ENCODE results near the gene AFF3.

Gene AFF3

GRCh38 chr2:99572373-99573164 lies 569.8 kb downstream of the AFF3 start:
- H3K36me3 ChIP-seq (ENCODE audit: control insufficient read depth in 2 of 2, insufficient read depth in 2 of 2, low read length in 2 of 2) = peaks cover 0 to 2% of the 10 kb centered on the region in 2 donors
- no peaks in the 10 kb centered on the region for H3K27me3 ChIP-seq (ENCODE audit: control insufficient read depth in 1 of 2, insufficient read depth in 2 of 2, low read length in 2 of 2)
- H3K27ac ChIP-seq (ENCODE audit: low read length) = no peak overlapping the region
- H3K9ac ChIP-seq (ENCODE audit: low read length in 2 of 2) = no peak overlapping the region
- no peaks in the 10 kb centered on the region for H3K9me3 ChIP-seq (ENCODE audit: control insufficient read depth in 2 of 2, low read length in 2 of 2)
- H3K4me3 ChIP-seq (ENCODE audit: low read length in 2 of 2) = no peak overlapping the region
- H3K4me1 ChIP-seq (ENCODE audit: control insufficient read depth, insufficient read depth, low read length) = no peaks in the 10 kb centered on the region

GRCh38 chr2:99571954-99572353 lies 570.4 kb downstream of the AFF3 start:
- Histone ChIP-seq H3K9ac (ENCODE audit: low read length in 2 of 2) (no peak overlapping the region), H3K36me3 (ENCODE audit: control insufficient read depth in 2 of 2, insufficient read depth in 2 of 2, low read length in 2 of 2) (peaks cover 0 to 2% of the 10 kb centered on the region in 2 donors), H3K9me3 (ENCODE audit: control insufficient read depth in 2 of 2, low read length in 2 of 2) (no peaks in the 10 kb centered on the region), H3K27ac (ENCODE audit: low read length) (no peak overlapping the region), H3K27me3 (ENCODE audit: control insufficient read depth in 1 of 2, insufficient read depth in 2 of 2, low read length in 2 of 2) (no peaks in the 10 kb centered on the region), H3K4me1 (ENCODE audit: control insufficient read depth, insufficient read depth, low read length) (no peaks in the 10 kb centered on the region), H3K4me3 (ENCODE audit: low read length in 2 of 2) (no peak overlapping the region)

- Histone ChIP-seq H3K9ac (ENCODE audit: low read length in 2 of 2) (no peak overlapping the region), H3K4me1 (ENCODE audit: control insufficient read depth, insufficient read depth, low read length) (no peaks in the 10 kb centered on the region), H3K27ac (ENCODE audit: low read length) (no peak overlapping the region), H3K9me3 (ENCODE audit: control insufficient read depth in 2 of 2, low read length in 2 of 2) (no peaks in the 10 kb centered on the region), H3K27me3 (ENCODE audit: control insufficient read depth in 1 of 2, insufficient read depth in 2 of 2, low read length in 2 of 2) (no peaks in the 10 kb centered on the region), H3K4me3 (ENCODE audit: low read length in 2 of 2) (no peak overlapping the region), H3K36me3 (ENCODE audit: control insufficient read depth in 2 of 2, insufficient read depth in 2 of 2, low read length in 2 of 2) (peaks cover 0 to 2% of the 10 kb centered on the region in 2 donors)
Measured at GRCh38 chr2:99571533-99571932, 570.9 kb downstream of the AFF3 start.

- H3K36me3 ChIP-seq (ENCODE audit: control insufficient read depth in 2 of 2, insufficient read depth in 2 of 2, low read length in 2 of 2) = peaks cover 0 to 2% of the 10 kb centered on the region in 2 donors
- no peaks in the 10 kb centered on the region for H3K9me3 ChIP-seq (ENCODE audit: control insufficient read depth in 2 of 2, low read length in 2 of 2)
- no peak overlapping the region for H3K4me3 ChIP-seq (ENCODE audit: low read length in 2 of 2)
- H3K27me3 ChIP-seq (ENCODE audit: control insufficient read depth in 1 of 2, insufficient read depth in 2 of 2, low read length in 2 of 2) = no peaks in the 10 kb centered on the region
- H3K4me1 ChIP-seq (ENCODE audit: control insufficient read depth, insufficient read depth, low read length) = no peaks in the 10 kb centered on the region
- no peak overlapping the region for H3K9ac ChIP-seq (ENCODE audit: low read length in 2 of 2)
- no peak overlapping the region for H3K27ac ChIP-seq (ENCODE audit: low read length)
Measured at GRCh38 chr2:99571021-99571420, 571.4 kb downstream of the AFF3 start.

GRCh38 chr2:99569386-99569785 lies 573.0 kb downstream of the AFF3 start:
- Histone ChIP-seq H3K27ac (ENCODE audit: low read length) (no peak overlapping the region), H3K9me3 (ENCODE audit: control insufficient read depth in 2 of 2, low read length in 2 of 2) (no peaks in the 10 kb centered on the region), H3K27me3 (ENCODE audit: control insufficient read depth in 1 of 2, insufficient read depth in 2 of 2, low read length in 2 of 2) (no peaks in the 10 kb centered on the region), H3K9ac (ENCODE audit: low read length in 2 of 2) (no peak overlapping the region), H3K36me3 (ENCODE audit: control insufficient read depth in 2 of 2, insufficient read depth in 2 of 2, low read length in 2 of 2) (peaks cover 0 to 2% of the 10 kb centered on the region in 2 donors), H3K4me3 (ENCODE audit: low read length in 2 of 2) (no peak overlapping the region), H3K4me1 (ENCODE audit: control insufficient read depth, insufficient read depth, low read length) (no peaks in the 10 kb centered on the region)

- Histone ChIP-seq H3K27me3 (ENCODE audit: control insufficient read depth in 1 of 2, insufficient read depth in 2 of 2, low read length in 2 of 2) (no peaks in the 10 kb centered on the region), H3K9me3 (ENCODE audit: control insufficient read depth in 2 of 2, low read length in 2 of 2) (no peaks in the 10 kb centered on the region), H3K36me3 (ENCODE audit: control insufficient read depth in 2 of 2, insufficient read depth in 2 of 2, low read length in 2 of 2) (no peaks in the 10 kb centered on the region), H3K27ac (ENCODE audit: low read length) (no peak overlapping the region), H3K4me1 (ENCODE audit: control insufficient read depth, insufficient read depth, low read length) (no peaks in the 10 kb centered on the region), H3K9ac (ENCODE audit: low read length in 2 of 2) (no peak overlapping the region), H3K4me3 (ENCODE audit: low read length in 2 of 2) (no peak overlapping the region)
Measured at GRCh38 chr2:99565227-99565626, 577.2 kb downstream of the AFF3 start.

- no peak overlapping the region for H3K27ac ChIP-seq (ENCODE audit: low read length)
- H3K36me3 ChIP-seq (ENCODE audit: control insufficient read depth in 2 of 2, insufficient read depth in 2 of 2, low read length in 2 of 2) = no peaks in the 10 kb centered on the region
- H3K4me1 ChIP-seq (ENCODE audit: control insufficient read depth, insufficient read depth, low read length) = no peaks in the 10 kb centered on the region
- no peaks in the 10 kb centered on the region for H3K9me3 ChIP-seq (ENCODE audit: control insufficient read depth in 2 of 2, low read length in 2 of 2)
- no peaks in the 10 kb centered on the region for H3K27me3 ChIP-seq (ENCODE audit: control insufficient read depth in 1 of 2, insufficient read depth in 2 of 2, low read length in 2 of 2)
- H3K4me3 ChIP-seq (ENCODE audit: low read length in 2 of 2) = no peak overlapping the region
- H3K9ac ChIP-seq (ENCODE audit: low read length in 2 of 2) = no peak overlapping the region
Measured at GRCh38 chr2:99562516-99562915, 579.9 kb downstream of the AFF3 start.

- no peak overlapping the region for H3K27ac ChIP-seq (ENCODE audit: low read length)
- H3K4me3 ChIP-seq (ENCODE audit: low read length in 2 of 2) = no peak overlapping the region
- no peaks in the 10 kb centered on the region for H3K9me3 ChIP-seq (ENCODE audit: control insufficient read depth in 2 of 2, low read length in 2 of 2)
- H3K4me1 ChIP-seq (ENCODE audit: control insufficient read depth, insufficient read depth, low read length) = no peaks in the 10 kb centered on the region
- H3K27me3 ChIP-seq (ENCODE audit: control insufficient read depth in 1 of 2, insufficient read depth in 2 of 2, low read length in 2 of 2) = no peaks in the 10 kb centered on the region
- no peaks in the 10 kb centered on the region for H3K36me3 ChIP-seq (ENCODE audit: control insufficient read depth in 2 of 2, insufficient read depth in 2 of 2, low read length in 2 of 2)
- no peak overlapping the region for H3K9ac ChIP-seq (ENCODE audit: low read length in 2 of 2)
Measured at GRCh38 chr2:99561804-99562203, 580.6 kb downstream of the AFF3 start.

GRCh38 chr2:99559075-99559662 lies 583.2 kb downstream of the AFF3 start:
- no peaks in the 10 kb centered on the region for H3K9me3 ChIP-seq (ENCODE audit: control insufficient read depth in 2 of 2, low read length in 2 of 2)
- no peak overlapping the region for H3K27ac ChIP-seq (ENCODE audit: low read length)
- H3K9ac ChIP-seq (ENCODE audit: low read length in 2 of 2) = no peak overlapping the region
- no peaks in the 10 kb centered on the region for H3K36me3 ChIP-seq (ENCODE audit: control insufficient read depth in 2 of 2, insufficient read depth in 2 of 2, low read length in 2 of 2)
- H3K4me3 ChIP-seq (ENCODE audit: low read length in 2 of 2) = no peak overlapping the region
- H3K27me3 ChIP-seq (ENCODE audit: control insufficient read depth in 1 of 2, insufficient read depth in 2 of 2, low read length in 2 of 2) = no peaks in the 10 kb centered on the region
- no peaks in the 10 kb centered on the region for H3K4me1 ChIP-seq (ENCODE audit: control insufficient read depth, insufficient read depth, low read length)

GRCh38 chr2:99555404-99555803 lies 587.0 kb downstream of the AFF3 start:
- Histone ChIP-seq H3K9ac (ENCODE audit: low read length in 2 of 2) (no peak overlapping the region), H3K4me1 (ENCODE audit: control insufficient read depth, insufficient read depth, low read length) (no peaks in the 10 kb centered on the region), H3K4me3 (ENCODE audit: low read length in 2 of 2) (no peak overlapping the region), H3K27ac (ENCODE audit: low read length) (no peak overlapping the region), H3K9me3 (ENCODE audit: control insufficient read depth in 2 of 2, low read length in 2 of 2) (no peaks in the 10 kb centered on the region), H3K27me3 (ENCODE audit: control insufficient read depth in 1 of 2, insufficient read depth in 2 of 2, low read length in 2 of 2) (no peaks in the 10 kb centered on the region), H3K36me3 (ENCODE audit: control insufficient read depth in 2 of 2, insufficient read depth in 2 of 2, low read length in 2 of 2) (peaks cover 0 to 2% of the 10 kb centered on the region in 2 donors)

- peaks cover 0 to 2% of the 10 kb centered on the region in 2 donors for H3K36me3 ChIP-seq (ENCODE audit: control insufficient read depth in 2 of 2, insufficient read depth in 2 of 2, low read length in 2 of 2)
- H3K4me1 ChIP-seq (ENCODE audit: control insufficient read depth, insufficient read depth, low read length) = no peaks in the 10 kb centered on the region
- no peaks in the 10 kb centered on the region for H3K9me3 ChIP-seq (ENCODE audit: control insufficient read depth in 2 of 2, low read length in 2 of 2)
- no peaks in the 10 kb centered on the region for H3K27me3 ChIP-seq (ENCODE audit: control insufficient read depth in 1 of 2, insufficient read depth in 2 of 2, low read length in 2 of 2)
- H3K4me3 ChIP-seq (ENCODE audit: low read length in 2 of 2) = no peak overlapping the region
- H3K9ac ChIP-seq (ENCODE audit: low read length in 2 of 2) = no peak overlapping the region
- no peak overlapping the region for H3K27ac ChIP-seq (ENCODE audit: low read length)
Measured at GRCh38 chr2:99554871-99555270, 587.5 kb downstream of the AFF3 start.
